HG03520 (cell line): ENCODE measurements around the gene WRNIP1.
"Not testable (repeated sequence)": the region's sequence is repeated elsewhere in the genome, so short reads cannot be mapped to it uniquely, and the experiment has no call there.

ENCODE experiments used
- ATAC-seq: cut with Tn5 transposase; IDR thresholded peaks from one replicate; pipeline ENCODE4 v1.9.1; 2021; ENCODE audit warnings: mild to moderate bottlenecking, moderate library complexity; ENCODE audit not compliant: unreplicated experiment

Gene WRNIP1

GRCh38 chr6:2760882-2761842, 4.0 kb upstream of the WRNIP1 start:
- no peak for ATAC-seq

GRCh38 chr6:2762868-2763267, 2.3 kb upstream of the WRNIP1 start:
- not testable (repeated sequence) for ATAC-seq

- no peak for ATAC-seq
Measured at GRCh38 chr6:2763345-2763841, 1.8 kb upstream of the WRNIP1 start.

- no peak for ATAC-seq
Measured at GRCh38 chr6:2763876-2764540, 1.2 kb upstream of the WRNIP1 start.

- peak; percentile 49 for ATAC-seq
Measured at GRCh38 chr6:2764610-2765165, 505 bp upstream of the WRNIP1 start.

GRCh38 chr6:2765896-2766766, 938 bp downstream of the WRNIP1 start:
- peak; percentile 1 for ATAC-seq

- no peak for ATAC-seq
Measured at GRCh38 chr6:2766767-2767656, 1.8 kb downstream of the WRNIP1 start.

GRCh38 chr6:2767657-2768524, 2.7 kb downstream of the WRNIP1 start:
- ATAC-seq, result no peak

- no peak for ATAC-seq
Measured at GRCh38 chr6:2768696-2769095, 3.5 kb downstream of the WRNIP1 start.

GRCh38 chr6:2770171-2770570, 5.0 kb downstream of the WRNIP1 start:
- ATAC-seq, result no peak

- no peak for ATAC-seq
Measured at GRCh38 chr6:2771079-2771478, 5.9 kb downstream of the WRNIP1 start.

- no peak for ATAC-seq
Measured at GRCh38 chr6:2772840-2773239, 7.6 kb downstream of the WRNIP1 start.

GRCh38 chr6:2773449-2773848, 8.3 kb downstream of the WRNIP1 start:
- no peak for ATAC-seq

GRCh38 chr6:2775003-2775402, 9.8 kb downstream of the WRNIP1 start:
- no peak for ATAC-seq

- ATAC-seq, result no peak
Measured at GRCh38 chr6:2777249-2777648, 12.1 kb downstream of the WRNIP1 start.

- no peak for ATAC-seq
Measured at GRCh38 chr6:2780102-2780737, 15.0 kb downstream of the WRNIP1 start.

GRCh38 chr6:2781685-2782355, 16.6 kb downstream of the WRNIP1 start:
- ATAC-seq, result no peak

- ATAC-seq, result no peak
Measured at GRCh38 chr6:2782356-2782708, 17.1 kb downstream of the WRNIP1 start.
